ENCODE measurements around the gene BICRA.
"Not testable (repeated sequence)": the region's sequence is repeated elsewhere in the genome, so short reads cannot be mapped to it uniquely, and the experiment has no call there.

The BICRA gene

DNA sequence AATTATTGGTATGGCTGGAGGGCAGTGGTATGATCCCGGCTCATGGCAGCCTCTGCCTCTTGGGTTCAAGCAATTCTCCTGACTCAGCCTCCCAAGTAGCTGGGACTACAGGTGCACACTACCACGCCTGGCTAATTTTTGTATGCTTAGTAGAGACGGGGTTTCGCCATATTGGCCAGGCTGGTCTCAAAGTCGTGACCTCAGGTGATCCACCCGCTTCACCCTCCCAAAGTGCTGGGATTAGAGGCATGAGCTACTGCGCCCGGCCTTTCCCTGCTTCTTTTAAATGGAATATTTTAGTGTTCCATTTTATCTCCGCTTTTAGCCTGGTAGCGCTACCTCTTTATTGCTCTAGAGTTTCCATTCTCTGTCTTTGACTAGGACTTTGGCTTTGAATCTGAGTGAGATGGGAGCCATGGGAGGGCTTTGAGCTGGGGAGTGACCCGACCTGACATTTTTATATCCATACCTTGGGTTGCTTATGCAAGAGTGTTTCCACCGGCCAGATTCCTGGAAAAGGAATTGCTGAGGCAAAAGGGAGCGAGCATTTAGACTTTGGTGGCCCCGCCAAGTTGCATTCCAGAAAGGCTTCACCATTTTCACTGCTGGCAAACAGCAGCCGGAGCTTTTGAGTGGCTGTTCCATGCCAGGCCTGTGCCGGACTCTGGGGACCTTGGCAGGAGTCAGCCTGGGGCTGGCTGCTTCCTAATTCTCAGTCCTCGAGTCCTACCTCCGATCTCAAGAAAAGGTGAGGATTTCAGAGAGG, 22.9 kb downstream of the BICRA start:
- DNase-seq: no peak

DNA sequence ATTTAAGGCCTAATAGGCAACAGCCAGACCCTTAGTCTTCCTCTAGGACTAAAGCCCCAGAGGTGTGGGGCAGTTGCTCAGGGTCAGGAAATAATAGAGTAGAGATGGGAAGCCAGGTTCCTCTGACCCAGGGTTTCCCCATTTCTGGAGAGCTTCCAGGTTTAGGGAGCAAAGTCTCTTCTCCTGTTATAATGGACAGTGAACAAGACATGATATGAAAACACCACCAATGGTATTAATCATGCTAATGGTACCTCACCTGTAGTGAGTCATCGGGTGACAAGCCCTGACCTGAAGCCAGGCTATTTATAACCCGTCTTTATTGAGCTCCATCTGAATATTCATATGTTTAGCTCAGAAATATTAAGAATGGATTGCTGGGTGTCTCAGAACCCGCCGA, 24.6 kb downstream of the BICRA start:
- DNase-seq: no peak

DNA sequence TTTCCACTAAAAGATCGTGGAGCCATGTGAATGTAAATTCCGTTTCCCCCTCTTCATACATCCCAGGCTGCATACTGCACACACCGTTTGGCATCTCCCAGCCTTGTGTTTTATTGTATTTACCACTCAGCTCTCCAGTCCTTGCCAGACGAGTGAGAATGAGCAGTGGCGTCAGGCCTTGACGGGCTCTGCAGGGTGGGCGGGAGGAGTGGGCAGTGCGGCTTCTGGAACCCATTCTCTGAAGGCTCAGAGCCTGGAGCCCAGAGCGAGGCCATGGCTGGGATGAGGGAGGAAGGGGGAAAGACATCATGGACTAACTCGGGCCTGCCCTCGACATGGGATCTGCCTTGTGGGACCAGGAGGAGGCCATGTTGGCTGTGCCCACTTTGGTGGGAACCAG, 25.1 kb downstream of the BICRA start:
- DNase-seq: no peak

- DNase-seq: not testable (repeated sequence)
These were observed 26.3 kb downstream of the BICRA start for GRCh38 chr19:47635152-47635754.

- no peak for DNase-seq
These were observed 28.6 kb downstream of the BICRA start for GRCh38 chr19:47637550-47637949.

- DNase-seq: no peak
These were observed 33.1 kb downstream of the BICRA start for GRCh38 chr19:47641891-47642485.

DNA sequence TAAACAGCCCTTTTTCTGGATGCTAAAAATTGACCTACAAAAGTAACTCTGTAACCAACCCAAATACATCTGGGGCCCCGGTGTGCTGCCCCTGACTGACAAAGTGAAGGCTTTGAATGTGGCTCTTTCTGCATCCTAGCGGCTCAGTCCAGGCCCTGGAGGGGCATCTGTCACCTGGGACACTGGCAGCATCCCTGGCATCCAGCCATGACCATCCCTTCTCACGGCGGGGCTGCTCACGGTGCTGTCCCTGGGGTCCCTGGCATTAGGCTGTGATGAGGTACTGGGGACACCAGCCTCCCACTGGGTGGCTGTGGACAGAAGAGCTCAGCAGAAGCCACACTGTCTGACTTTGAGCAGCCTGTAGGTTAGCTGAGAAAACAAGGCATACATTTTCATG, 34.3 kb downstream of the BICRA start:
- DNase-seq: no peak

GRCh38 chr19:47644199-47644598, 35.3 kb downstream of the BICRA start:
- no peak for DNase-seq

DNA sequence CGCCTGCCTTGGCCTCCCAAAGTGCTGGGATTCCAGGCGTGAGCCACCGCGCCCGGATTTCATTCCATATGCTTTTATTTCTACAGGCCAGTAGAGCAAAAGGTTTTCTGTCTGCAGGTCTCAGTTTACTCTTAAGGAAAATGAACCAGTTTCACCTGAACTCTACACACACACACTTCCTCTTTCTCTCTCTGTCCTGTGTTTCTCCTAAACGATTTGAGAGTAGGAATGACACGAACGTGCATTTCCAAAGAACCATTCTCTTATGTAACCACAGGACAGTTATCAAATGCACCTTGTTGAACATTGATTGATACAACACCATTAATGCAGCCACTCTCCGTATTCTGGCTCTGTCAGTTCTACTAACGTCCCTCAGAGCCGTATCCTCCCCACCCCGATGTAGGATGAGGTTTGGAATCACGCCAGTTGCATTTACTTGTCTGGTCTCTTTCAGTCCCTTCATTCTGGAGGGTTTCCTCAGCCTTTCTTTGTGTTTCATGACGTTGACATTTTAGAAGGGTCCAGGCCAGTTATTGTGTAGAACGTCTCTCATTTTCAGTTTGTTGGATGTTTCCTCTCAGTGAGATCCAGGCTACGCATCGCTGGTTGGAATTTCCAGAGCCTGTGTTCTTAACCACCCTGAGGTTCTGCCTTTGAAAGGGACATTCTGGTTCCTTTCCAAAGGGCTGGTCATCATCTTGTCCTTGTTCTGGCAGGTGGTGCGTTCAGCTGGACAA, 36.0 kb downstream of the BICRA start:
- no peak for DNase-seq

DNA sequence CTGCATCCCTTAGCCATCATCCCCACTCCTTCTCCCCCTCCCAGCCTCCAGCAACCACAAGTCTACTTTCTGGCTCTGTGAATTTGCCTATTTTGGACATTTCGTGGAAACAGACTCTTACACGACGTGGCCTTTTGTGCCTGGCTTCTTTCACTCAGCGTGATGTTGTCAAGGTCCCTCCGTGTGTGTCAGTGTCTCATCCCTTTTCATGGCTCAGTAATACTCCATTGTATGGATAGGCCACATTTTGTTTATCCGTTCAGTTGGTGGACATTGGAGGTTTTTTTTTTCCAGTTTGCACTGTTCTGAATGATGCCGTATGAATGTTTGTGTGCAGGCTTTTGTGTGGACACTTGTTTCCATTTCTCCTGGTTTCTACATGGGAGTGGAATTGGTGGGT, 38.0 kb downstream of the BICRA start:
- DNase-seq: no peak

DNA sequence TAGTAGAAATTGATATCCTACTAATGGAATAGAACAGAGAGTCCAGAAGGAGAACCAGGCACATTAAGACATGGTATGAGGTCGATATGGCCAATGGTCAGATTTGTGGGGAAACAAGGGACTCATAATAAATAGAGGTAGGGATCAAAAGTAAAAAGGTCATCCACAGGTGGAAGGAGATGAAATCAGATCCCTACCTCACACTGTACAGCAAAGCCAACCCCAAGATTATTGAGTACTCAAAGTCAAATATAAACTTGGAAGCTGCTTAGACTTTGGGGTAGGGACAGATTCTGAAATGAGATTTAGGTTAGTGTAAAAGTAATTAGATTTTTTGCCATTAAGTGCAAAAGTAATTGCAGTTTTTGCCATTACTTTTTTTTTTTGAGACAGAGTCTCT, 40.7 kb downstream of the BICRA start:
- DNase-seq: no peak

GRCh38 chr19:47650700-47651099, 41.8 kb downstream of the BICRA start:
- no peak for DNase-seq

GRCh38 chr19:47651132-47651531, 42.2 kb downstream of the BICRA start:
- no peak for DNase-seq

- DNase-seq: no peak
These were observed 42.8 kb downstream of the BICRA start for GRCh38 chr19:47651691-47652090.

GRCh38 chr19:47652285-47652684, 43.4 kb downstream of the BICRA start:
- DNase-seq: no peak

- DNase-seq: no peak
These were observed 44.9 kb downstream of the BICRA start for GRCh38 chr19:47653856-47654255.

GRCh38 chr19:47657719-47658118, 48.8 kb downstream of the BICRA start:
- no peak for DNase-seq

GRCh38 chr19:47658431-47659348, 49.8 kb downstream of the BICRA start:
- DNase-seq: no peak

DNA sequence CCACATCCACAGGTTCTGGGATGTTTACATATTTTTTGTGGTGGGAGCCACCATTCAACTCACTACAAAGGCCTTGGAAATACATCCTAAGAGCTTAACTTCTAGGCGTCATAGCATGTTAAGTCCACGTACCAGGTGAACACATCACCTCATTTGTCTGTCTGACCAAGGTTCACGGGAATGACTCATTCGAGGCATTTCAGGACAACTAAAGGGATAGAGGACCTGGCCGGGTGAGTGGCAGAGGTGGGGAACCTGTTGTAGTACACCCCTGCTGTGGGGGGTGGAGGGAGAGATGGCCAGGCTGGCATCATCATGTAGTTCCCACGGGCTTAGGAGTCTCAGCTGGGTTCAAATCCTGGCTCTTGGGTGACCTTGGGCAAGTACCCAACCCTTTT, 51.5 kb downstream of the BICRA start:
- no peak for DNase-seq

GRCh38 chr19:47661161-47661560, 52.2 kb downstream of the BICRA start:
- DNase-seq: no peak

DNA sequence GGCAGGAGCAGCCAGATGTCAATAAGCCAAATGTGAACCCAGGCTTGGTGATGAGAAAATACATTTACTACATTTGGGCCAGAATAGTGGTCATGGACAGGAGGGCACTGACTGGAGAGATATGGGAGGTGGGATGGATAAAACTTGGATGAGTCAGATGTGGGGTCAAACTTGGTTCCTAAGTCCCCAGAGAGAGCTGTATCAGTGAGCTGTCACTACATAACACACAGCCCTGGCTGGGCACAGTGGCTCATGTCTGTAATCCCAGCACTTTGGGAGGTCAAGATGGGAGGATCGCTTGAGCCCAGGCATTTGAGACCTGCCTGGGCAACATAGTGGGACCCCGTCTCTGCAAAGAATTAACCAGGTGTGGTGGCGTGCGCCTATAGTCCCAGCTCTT, 52.7 kb downstream of the BICRA start:
- no peak for DNase-seq

DNA sequence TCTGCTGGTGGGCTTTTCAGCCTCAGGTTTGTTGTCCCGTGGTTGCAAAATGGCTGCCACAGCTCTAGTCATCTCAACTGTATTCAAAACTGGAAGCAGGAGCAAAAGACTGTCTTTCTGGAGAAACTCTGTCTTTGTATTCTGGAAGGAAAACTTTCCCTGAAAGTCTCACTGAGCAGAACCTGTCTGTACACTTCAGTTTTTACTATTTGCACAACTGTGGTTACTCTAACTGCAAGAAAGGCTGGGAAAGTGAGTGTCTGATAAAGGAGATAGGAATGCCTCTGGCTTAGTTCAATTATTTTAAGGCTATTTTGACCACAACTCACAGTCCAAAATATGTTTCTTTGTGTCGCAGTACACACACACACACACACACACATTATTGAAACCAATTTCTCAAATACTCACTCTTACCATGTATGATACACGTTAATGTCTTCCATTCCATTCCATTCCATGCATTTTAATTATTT, 54.5 kb downstream of the BICRA start:
- no peak for DNase-seq

Measured in activated CD8-positive, alpha-beta memory T cell treated with anti-CD3 and anti-CD28 coated beads, Interleukin-2, amount 50 U/mL, for 4 hours (primary cell).